Measurements from ENCODE around the gene ADGRV1. TPM values are rescaled to one million over a fixed set of nuclear protein-coding genes. Genes with fewer than 3 reads are reported as not detected.

Gene ADGRV1, protein sequence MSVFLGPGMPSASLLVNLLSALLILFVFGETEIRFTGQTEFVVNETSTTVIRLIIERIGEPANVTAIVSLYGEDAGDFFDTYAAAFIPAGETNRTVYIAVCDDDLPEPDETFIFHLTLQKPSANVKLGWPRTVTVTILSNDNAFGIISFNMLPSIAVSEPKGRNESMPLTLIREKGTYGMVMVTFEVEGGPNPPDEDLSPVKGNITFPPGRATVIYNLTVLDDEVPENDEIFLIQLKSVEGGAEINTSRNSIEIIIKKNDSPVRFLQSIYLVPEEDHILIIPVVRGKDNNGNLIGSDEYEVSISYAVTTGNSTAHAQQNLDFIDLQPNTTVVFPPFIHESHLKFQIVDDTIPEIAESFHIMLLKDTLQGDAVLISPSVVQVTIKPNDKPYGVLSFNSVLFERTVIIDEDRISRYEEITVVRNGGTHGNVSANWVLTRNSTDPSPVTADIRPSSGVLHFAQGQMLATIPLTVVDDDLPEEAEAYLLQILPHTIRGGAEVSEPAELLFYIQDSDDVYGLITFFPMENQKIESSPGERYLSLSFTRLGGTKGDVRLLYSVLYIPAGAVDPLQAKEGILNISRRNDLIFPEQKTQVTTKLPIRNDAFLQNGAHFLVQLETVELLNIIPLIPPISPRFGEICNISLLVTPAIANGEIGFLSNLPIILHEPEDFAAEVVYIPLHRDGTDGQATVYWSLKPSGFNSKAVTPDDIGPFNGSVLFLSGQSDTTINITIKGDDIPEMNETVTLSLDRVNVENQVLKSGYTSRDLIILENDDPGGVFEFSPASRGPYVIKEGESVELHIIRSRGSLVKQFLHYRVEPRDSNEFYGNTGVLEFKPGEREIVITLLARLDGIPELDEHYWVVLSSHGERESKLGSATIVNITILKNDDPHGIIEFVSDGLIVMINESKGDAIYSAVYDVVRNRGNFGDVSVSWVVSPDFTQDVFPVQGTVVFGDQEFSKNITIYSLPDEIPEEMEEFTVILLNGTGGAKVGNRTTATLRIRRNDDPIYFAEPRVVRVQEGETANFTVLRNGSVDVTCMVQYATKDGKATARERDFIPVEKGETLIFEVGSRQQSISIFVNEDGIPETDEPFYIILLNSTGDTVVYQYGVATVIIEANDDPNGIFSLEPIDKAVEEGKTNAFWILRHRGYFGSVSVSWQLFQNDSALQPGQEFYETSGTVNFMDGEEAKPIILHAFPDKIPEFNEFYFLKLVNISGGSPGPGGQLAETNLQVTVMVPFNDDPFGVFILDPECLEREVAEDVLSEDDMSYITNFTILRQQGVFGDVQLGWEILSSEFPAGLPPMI (N-terminal part only)
- under 0.01 and 0.22 TPM in 2 replicates for total RNA-seq

DNA sequence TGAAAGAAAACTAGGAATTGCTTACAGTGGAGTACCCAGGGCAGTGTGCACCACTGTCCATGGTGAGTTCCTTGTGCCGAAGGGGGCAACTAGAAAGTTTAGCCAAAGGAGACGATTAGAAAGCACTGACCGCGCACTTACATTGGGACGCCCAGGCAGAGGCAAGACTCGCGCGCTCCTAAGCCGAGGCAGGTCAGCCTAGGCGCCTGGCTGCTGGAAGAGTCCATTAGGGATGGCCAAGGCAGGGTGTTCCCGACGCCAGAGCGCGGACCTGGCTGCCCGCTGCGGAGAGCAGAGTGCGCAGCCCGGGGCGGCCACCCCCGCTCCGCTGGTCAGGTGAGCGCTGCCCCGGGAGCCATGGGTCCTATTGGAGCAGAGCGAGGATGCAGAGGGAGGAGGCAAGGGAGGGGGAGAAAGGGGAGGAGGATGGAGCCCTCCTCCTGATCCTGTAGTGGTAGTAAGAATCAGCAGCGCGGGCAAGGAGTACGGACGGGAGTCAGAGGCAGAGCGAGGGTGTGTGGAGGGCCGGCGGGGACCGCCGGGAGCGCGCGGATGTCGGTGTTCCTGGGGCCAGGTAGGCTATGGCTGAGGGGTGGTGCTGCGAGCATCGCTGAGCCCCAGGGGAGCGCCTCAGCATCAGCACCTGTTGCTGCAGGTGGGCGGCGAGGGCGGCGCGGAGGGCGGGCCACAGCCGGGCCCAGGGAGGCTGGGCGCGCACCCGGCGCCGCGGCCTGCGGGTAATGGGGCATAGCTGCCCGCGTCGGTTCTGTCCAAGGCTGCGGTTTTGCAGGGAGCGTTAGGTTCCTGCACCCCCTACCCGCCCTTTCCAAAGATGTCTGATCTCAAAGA lies at the start of gene ADGRV1:
Gene ADGRV1, plus strand, starts transcription at position 454 of the 849 bp plus-strand sequence. Its CDS starts 99 bp downstream, at position 553.
- peak; percentile 22 to 31 for DNase-seq (ENCODE audit: low read depth in 2 of 2)

DNA sequence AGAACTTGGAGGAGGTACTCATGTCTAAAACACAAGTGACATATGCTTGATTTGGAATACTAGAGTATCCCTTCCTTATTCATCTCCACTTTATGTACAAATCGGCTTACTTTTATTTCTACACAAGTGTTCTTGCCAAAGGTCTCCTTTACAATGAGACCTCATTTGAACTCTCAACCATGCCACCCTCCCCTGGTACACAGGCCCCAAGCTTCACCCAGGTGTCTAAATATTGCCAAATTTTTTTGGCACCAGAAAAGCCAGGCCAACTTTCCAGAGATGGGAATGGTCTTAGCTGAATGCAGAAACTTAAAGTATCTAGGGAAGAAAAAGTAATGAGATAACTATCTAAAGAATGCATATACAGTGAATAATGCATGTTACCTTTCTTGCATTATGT lies 48.2 kb upstream of the ADGRV1 start:
- no peak for DNase-seq (ENCODE audit: low read depth in 2 of 2)

DNA sequence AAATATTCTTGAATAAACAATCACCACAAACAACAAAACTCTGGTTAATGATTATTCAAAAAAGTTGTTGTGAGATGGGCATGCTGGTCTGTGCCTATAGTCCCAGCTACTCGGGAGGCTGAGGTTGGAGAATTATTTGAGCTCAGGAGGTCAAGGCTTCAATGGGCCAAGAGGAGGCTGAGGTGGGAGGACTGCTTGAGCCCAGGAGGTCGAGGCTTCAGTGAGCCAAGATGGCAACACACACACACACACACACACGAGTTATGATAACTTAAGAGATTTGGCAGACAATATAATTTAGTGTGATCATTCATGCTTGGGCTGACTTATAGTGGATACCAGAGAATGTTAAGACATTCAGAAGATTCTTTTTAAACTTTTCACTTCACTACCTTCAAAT lies 44.1 kb upstream of the ADGRV1 start:
- no peak for DNase-seq (ENCODE audit: low read depth in 2 of 2)

DNA sequence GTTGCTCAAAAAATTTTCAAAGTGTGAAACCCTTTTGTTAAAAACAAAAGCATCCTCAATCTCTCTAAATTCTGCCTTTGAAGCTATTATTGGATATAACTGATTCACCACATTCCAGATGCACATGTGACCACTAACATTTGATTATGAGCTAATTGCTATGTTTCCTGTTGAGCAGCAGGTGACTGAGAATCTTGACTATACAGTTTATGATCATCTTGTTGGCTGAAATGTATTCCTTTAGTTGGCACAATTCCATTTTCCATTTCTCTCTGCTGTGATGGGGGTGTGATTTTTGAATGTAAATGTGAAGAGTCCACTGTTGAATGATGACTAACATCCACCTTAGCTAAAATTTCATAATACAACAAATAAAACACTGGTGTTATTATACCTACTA lies 39.9 kb upstream of the ADGRV1 start:
- DNase-seq (ENCODE audit: low read depth in 2 of 2), result peak; percentile 39 to 81

DNA sequence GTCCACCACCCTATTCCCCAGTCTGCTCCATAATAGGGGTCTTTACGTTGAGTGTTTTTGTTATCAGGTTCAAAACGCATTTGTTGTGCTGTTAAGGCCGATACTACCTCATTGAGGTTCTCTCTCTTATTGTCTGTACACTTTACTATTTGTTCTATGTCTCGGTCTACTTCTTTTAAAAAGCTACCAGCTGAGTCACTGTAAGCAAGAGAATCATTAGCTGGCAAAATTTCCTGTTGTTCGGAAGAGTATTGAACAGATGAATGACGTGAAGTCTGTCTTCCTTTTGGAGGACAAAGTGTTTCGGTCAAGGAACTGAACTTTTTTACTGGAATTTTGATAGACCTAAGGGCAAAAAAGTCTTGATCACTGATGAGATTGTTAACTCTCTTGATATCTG lies 39.5 kb upstream of the ADGRV1 start:
- peak; percentile 6 to 70 for DNase-seq (ENCODE audit: low read depth in 2 of 2)

DNA sequence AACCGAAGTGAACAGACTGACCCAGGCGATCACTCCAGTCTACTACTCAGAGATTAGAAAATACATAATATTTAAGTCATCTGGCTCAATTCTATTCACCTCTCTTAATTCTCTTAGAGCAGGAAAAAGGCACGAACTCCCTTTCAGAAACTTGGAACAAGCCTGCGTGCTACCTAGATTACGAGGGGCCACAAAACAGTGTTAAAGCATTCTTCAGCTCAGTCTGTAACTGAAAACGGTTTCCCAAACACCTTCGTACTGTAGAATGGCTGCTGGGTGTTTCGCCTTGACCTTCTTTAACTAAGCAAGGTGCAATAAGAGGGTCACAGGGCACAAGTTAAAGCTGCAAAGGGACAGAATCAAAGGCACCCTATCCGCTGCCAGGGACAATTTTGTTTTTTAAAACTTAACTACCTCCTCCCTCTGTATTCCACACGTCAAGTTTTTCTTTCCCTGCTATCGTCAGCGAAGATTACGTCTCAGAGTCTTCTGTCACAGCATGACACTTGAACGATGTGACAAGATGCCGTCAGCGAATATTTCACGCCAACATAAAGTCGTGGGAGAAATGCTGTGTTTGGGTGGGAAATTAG lies 29.9 kb upstream of the ADGRV1 start:
- DNase-seq (ENCODE audit: low read depth in 2 of 2), result peak; percentile 27 to 29

DNA sequence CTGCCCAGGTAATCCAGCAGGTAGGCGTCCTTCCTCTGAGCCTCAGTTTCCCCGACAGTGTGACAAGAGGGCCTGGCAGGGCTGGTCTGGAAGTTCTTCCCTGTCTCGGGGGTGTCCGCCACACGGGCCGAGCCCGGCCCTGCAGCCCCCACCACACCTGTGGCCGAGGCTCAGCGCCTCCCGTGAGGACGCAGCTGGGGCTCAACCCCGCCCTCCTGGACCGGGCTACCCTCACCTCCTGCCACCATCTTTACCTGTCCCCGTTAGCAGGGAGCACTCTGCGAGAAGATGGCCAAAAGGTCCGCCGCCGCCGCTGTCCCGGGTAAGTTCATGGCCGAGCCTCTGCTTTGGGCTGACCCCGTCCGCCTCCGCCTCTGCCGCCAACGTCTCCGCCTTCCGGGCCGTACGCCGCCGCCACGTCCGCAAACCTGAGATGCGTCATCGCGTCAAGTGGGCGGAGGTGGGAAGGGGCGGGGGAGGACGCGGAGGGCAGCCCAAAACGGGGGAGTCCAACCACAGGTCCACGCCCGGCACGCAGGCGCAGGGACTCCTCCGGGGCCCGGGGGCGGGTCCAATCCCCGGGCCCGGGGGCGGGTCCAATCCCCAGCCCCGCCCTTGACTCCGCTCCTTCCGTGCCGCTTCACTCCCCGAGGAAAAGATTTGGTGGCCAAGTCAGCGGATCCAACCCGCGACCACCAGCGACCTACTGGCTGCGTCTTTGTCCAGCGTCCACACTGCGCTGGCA lies 29.2 kb upstream of the ADGRV1 start, which contains the start of gene LYSMD3:
Gene LYSMD3, minus strand, starts transcription at position 391 of the 745 bp plus-strand sequence. CDS start 4,295 bp downstream, outside the sequence.
- DNase-seq (ENCODE audit: low read depth in 2 of 2), result peak; percentile 98

DNA sequence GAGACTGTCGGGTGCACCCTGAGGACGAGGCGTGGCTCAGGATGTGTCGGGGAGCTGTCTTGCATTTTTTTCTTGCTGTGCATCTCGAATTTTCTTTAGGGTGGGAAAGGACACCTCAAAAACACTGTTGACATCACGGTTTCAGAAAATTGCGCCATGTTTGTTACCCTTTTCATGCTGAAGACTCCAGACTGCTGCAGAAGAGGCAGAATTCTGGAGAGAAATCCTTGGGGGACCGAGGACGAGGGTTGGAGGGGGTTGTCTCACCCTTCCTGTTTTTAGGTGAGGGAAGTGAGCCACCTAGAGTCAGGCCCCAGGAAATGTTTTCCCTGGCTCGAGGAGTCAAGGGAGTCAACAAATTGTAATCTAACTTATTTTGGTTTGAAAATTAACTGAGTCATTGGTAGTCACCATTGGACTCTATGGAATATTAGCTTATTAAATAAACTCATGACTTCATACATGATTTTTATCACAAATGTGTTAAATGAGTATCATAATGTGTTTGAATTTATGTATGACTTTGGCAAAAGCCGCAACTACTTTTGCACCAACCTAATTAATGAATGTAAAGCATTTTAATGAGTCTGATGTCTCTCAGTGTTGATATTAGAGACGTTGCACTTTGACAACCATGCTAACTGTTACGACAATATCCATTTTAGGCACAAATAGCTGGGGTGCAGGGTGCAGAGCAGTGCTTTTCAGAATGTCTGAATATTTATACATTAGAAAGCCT lies 28.5 kb upstream of the ADGRV1 start:
- DNase-seq (ENCODE audit: low read depth in 2 of 2), result peak; percentile 72 to 82

DNA sequence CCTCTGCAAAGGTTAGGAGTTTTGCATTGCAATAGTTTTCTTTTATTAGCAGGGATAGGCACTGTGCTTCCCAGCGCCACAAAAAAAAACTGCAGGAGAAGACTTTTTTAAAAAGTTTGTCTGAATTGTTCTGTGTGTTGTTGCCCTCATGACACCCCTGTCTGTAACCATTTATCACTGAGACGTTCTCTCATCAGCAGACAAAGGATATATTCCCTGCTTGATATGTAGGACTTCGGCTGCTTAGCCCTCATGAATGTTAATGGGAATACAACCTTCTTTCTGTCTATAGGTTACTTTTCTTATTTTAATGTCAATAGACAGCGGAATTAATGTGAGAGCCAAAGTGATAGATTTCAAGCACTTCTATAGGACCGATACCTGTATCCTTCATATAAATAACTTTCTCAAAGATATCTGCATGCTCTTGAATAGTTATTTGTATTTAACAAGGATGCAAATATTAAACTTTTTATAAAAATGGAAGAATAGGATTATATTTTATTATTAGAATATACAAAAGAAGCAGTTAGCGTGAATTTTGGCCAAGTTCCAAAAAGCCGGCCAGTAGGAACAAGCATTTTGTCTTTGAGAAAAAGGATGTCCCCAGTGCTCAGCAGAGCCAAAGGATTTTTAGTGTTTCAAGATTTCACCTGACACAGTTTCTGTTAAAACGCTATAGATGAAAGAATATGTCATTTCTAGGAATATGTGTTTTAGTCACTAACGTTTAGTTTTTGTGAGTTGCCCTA lies 27.7 kb upstream of the ADGRV1 start:
- DNase-seq (ENCODE audit: low read depth in 2 of 2), result no peak

DNA sequence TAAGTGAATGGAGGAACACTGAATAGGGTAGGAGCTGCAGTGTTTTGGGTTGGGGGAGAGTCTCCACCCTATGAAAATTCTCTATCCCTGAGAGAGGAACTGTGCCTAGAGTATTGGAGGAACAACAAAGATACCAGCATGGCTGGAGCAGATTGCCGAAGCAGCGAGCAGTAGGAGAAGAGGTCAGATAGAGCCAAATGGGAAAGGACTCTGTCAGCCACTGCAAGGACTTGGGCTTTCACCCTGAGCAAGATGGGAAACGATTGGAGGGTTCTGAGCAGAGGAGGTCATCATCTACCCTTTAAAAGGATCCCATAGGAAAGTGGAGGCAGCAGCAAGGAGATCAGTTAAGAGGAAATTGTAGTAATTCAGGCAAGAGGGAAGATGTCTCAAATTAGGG lies 24.8 kb upstream of the ADGRV1 start:
- DNase-seq (ENCODE audit: low read depth in 2 of 2), result no peak

DNA sequence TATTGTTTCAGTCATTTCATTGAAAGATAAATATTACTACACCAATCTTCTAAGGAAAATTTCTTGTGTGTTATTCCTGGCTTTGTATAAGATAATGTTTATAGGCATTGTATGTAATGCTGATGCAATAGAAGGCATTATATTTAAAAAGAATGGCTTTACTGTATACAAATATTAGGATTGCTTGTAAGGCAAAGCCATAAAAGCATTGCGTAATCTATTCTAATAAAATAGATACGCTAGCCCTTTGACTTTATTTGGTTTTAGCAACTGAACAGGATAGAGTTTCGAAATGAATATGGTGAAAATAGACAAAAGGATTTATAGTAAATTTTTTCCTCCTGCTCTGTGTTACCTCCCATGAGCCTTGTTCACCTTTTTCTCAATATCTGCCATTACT lies 23.7 kb upstream of the ADGRV1 start:
- no peak for DNase-seq (ENCODE audit: low read depth in 2 of 2)

DNA sequence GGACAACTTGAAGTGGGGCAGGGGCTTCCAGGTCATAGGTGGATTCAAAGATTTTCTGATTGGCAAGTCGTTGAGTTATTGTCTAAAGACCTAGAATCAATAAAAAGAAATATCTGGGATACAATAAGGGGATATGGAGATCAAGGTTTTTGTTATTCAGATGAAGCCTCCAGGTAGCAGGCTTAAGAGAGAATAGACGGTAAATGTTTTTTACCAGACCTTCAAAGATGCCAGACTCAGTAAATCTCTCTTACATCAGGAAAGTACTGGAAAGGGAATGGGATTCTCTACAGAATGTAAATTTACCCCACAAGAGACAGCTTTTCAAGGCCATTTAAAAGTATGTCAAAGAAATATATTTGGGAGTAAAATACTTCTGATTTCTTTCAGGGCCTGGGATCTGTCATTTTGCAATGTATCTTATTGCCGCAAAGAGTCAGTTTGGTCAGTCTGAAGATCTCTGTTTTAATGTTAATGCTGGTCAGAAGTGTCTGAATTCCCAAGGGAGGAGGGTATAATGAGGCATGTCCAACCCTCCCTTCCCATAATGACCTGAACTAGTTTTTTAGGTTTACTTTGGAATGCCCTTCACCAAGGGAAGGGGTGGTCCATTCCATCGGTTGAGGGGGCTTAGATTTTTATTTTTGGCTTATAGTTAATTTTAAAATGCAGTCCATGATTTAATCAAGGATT lies 15.6 kb upstream of the ADGRV1 start:
- no peak for DNase-seq (ENCODE audit: low read depth in 2 of 2)

DNA sequence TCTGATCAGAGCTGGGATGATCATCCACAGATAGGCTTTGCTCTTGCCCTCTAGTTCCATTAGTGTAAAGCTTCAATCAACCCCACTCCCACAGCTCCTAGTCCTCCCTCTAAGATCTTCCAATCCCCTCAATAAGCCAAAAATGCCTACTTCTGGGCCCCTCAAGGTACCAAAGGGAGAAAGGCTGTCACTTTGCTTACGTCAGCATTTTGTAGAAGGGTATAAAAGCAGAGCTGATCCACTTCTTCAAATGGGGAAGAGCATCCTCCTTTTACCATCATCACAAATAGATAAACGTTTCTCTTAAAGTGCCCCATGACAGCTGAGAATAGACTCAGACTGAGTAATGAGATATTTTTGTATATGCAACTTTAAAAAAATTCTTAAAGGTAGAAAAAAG lies 13.1 kb upstream of the ADGRV1 start:
- DNase-seq (ENCODE audit: low read depth in 2 of 2), result no peak

DNA sequence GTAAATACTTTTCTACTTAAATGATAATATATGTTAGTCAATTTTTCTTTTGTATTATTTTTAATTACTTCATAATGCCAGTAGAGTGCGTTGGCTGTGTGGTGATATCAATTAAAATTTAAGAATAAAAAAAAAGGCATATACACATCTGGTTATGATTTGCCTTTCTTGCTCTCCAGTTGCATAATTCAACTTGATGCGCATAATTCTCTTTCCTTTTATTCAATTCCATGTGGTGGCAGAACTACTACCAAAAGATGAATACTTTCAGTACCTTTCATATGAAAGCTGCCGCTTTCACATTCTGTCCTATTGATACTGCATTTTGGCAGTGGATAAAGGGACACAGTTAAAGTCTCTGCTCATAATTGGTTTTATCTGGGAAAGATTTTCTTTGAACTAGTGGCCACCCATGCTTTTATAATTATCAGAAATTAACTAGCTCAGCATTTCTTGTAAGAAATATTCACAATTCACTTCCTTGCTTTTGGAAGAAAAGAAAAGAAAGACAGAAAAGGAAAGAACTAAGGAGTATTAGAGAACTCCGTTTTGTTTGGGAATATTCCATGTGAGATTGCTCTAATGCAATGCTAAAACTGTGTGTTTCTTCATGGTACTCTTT lies 12.3 kb upstream of the ADGRV1 start:
- DNase-seq (ENCODE audit: low read depth in 2 of 2), result no peak

DNA sequence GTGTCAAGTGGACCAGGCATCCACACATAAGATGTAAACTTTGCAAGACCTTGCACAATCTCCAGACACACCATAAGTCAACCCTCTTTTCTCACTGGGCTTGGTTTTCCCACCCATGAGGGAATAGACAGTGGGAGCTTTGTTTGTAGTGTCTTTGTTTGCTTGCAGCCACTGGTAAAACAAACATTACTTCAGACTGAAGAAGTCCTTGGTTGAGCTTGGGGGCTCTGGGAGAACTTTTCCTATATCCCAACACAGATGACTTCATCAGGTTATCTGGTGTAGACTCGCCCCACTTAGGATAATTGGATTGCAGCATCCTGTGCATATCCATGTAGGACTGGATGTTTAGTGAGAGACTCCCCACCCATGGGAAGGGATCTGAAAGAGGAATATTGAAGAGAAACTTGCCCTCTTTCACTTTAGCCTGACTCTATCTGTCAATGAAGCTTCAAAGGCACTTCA lies 11.5 kb upstream of the ADGRV1 start:
- no peak for DNase-seq (ENCODE audit: low read depth in 2 of 2)

DNA sequence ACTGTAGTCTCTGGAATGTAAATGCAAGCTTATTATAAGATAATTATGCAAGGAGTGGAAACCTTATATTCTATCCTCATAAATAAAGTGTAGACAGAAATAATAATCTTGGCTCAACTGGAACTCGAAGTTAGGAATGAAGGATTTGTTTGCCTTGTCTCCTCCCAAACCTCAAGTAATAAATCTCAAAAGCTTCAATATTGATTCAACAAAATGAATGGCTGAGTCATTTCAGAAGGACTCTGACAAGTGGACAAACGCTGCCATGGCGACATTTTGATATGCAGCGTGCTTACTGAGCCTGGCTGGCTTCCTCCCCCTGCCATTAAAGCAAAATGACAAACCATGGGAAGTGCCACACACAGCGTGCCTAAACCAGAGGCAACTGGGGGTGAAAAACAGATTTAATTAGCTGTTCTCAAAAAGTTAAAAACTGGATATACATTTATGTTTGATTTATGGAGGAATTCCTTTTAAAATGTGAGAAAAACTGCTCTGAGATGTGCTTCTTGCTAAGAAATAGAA lies 10.5 kb upstream of the ADGRV1 start:
- DNase-seq (ENCODE audit: low read depth in 2 of 2), result peak in 1 of 2 donors; percentile 8

DNA sequence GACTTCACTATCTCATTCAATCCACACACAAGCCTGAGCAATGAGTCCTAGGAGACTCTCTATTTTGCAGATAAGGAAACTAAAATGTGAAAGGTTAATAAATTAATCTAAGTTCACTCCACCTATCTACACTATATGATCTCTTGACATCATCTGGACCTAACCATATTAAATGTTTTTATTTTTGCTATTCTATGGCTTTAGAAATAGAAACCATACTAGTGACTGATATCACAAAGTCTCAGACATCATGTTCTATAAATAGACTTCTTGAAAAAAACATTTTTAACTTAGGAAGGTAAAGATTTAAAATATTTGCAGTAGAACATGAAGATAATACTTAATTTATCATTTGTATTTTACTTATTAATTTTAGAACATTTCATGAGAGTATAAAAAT lies 9.4 kb upstream of the ADGRV1 start:
- DNase-seq (ENCODE audit: low read depth in 2 of 2), result no peak
